IMR-90 (cell line): ENCODE measurements around the gene PBX4. TPM values are rescaled to one million over a fixed set of nuclear protein-coding genes. Genes with fewer than 3 reads are reported as not detected.

Experiments used
- ATAC-seq: fragments of 200-7000 bp; cut with Tn5 transposase; 2 replicates; pipeline ENCODE4 v1.9.1; 2020; ENCODE audit warnings: low read depth, mild to moderate bottlenecking, moderate library complexity
- BruUV-seq: library from RNA; stranded (reverse); fragments of 400-500 nt; replicated peaks from 2 replicates; lab custom pipeline; 2021; lab: Mats Ljungman, UMichigan
- CTCF ChIA-PET: fragments of 300-600 bp; formaldehyde crosslinking; extraction: SDS; loops from one replicate; lab custom pipeline; 2021; ENCODE audit warnings: antibody characterized with exemption; lab: Yijun Ruan, JAX
- POLR2A ChIA-PET: fragments of 300-600 bp; sonication (Branson Sonifier 250); formaldehyde crosslinking; loops from one replicate; lab custom pipeline; 2022; ENCODE audit warnings: antibody characterized with exemption; ENCODE audit not compliant: unreplicated experiment; lab: Charles Lee
- DNase-seq: peaks from one replicate; pipeline ENCODE4 v3.0.0; 2013
- H2AFZ ChIP-seq: replicated peaks from 2 replicates; pipeline ENCODE3; 2013; ENCODE audit warnings: low read length, mild to moderate bottlenecking; ENCODE audit not compliant: poor library complexity
- H2AK5ac ChIP-seq: 2 replicates; pipeline ENCODE4 v1.6.1; 2013; ENCODE audit warnings: low read depth, low read length, inconsistent platforms
- H2AK9ac ChIP-seq: replicated peaks from 2 replicates; pipeline ENCODE3; 2013; ENCODE audit warnings: mild to moderate bottlenecking, low read depth, low read length, moderate library complexity; ENCODE audit not compliant: poor library complexity
- H2BK120ac ChIP-seq: 2 replicates; pipeline ENCODE4 v1.6.1; 2013; ENCODE audit warnings: low read depth, low read length, inconsistent platforms
- H2BK15ac ChIP-seq: 3 replicates; pipeline ENCODE4 v1.6.1; 2013; ENCODE audit warnings: low read depth, low read length, inconsistent platforms
- H2BK20ac ChIP-seq: 2 replicates; pipeline ENCODE4 v1.6.1; 2013; ENCODE audit warnings: low read depth, mild to moderate bottlenecking, inconsistent platforms, low read length, moderate library complexity
- H2BK5ac ChIP-seq: 2 replicates; pipeline ENCODE4 v1.6.1; 2013; ENCODE audit warnings: mild to moderate bottlenecking, low read depth, low read length, inconsistent platforms; ENCODE audit not compliant: poor library complexity, severe bottlenecking
- H3K14ac ChIP-seq: replicated peaks from 2 replicates; pipeline ENCODE4 v1.6.1; 2013; ENCODE audit warnings: low read depth, low read length, inconsistent platforms
- H3K18ac ChIP-seq: 2 replicates; pipeline ENCODE4 v1.6.1; 2013; ENCODE audit warnings: low read depth, low read length, control low read depth
- H3K23ac ChIP-seq: 2 replicates; pipeline ENCODE4 v1.6.1; 2013; ENCODE audit warnings: low read depth, low read length, inconsistent platforms
- H3K27ac ChIP-seq: 2 replicates; pipeline ENCODE4 v1.5.1; 2013; ENCODE audit warnings: mild to moderate bottlenecking, control low read depth, low read length; ENCODE audit not compliant: insufficient read depth
- H3K27me3 ChIP-seq: 2 replicates; pipeline ENCODE4 v1.6.1; 2013; ENCODE audit warnings: low read length; ENCODE audit not compliant: control insufficient read depth, insufficient read depth
- H3K36me3 ChIP-seq: 2 replicates; pipeline ENCODE4 v1.6.1; 2013; ENCODE audit warnings: low read length, mixed read lengths; ENCODE audit not compliant: control insufficient read depth, insufficient read depth
- H3K4ac ChIP-seq: 2 replicates; pipeline ENCODE4 v1.6.1; 2013; ENCODE audit warnings: low read depth, low read length, inconsistent platforms
- H3K4me1 ChIP-seq: 2 replicates; pipeline ENCODE4 v1.6.1; 2013; ENCODE audit warnings: low read length, mixed read lengths; ENCODE audit not compliant: control insufficient read depth, insufficient read depth
- H3K4me2 ChIP-seq: 2 replicates; pipeline ENCODE4 v1.6.1; 2013; ENCODE audit warnings: low read depth, mild to moderate bottlenecking, control low read depth, low read length, moderate library complexity
- H3K4me3 ChIP-seq: 2 replicates; pipeline ENCODE4 v1.5.1; 2013; ENCODE audit warnings: low read depth, mild to moderate bottlenecking, control low read depth, low read length, moderate library complexity; ENCODE audit not compliant: insufficient read depth
- H3K56ac ChIP-seq: 2 replicates; pipeline ENCODE4 v1.6.1; 2013; ENCODE audit warnings: low read length, inconsistent platforms; ENCODE audit not compliant: insufficient read depth; ENCODE audit errors: extremely low read depth
- H3K79me1 ChIP-seq, 2 experiments: 2 replicates each; pipeline ENCODE4 v1.6.1; 2013; ENCODE audit warnings: low read length in 2 of 2, inconsistent platforms in 1 of 2, low read depth in 1 of 2
- H3K9ac ChIP-seq: 2 replicates; pipeline ENCODE4 v1.6.1; 2013; ENCODE audit warnings: low read depth, low read length, control low read depth
- H3K9me1 ChIP-seq: 2 replicates; pipeline ENCODE4 v1.6.1; 2013; ENCODE audit warnings: low read length, inconsistent platforms; ENCODE audit not compliant: insufficient read depth
- H3K9me3 ChIP-seq: 2 replicates; pipeline ENCODE4 v1.6.1; 2013; ENCODE audit warnings: low read length; ENCODE audit not compliant: control insufficient read depth, insufficient read depth
- H4K20me1 ChIP-seq: 2 replicates; pipeline ENCODE4 v1.6.1; 2013; ENCODE audit warnings: low read length, inconsistent platforms; ENCODE audit not compliant: insufficient read depth
- H4K5ac ChIP-seq: 2 replicates; pipeline ENCODE4 v1.6.1; 2013; ENCODE audit warnings: mild to moderate bottlenecking, low read depth, low read length, control low read depth
- H4K8ac ChIP-seq, 2 experiments: 2 replicates each; pipeline ENCODE4 v1.6.1; 2013; ENCODE audit warnings: low read depth in 2 of 2, low read length in 2 of 2, control low read depth in 1 of 2, inconsistent platforms in 1 of 2
- H4K91ac ChIP-seq: 2 replicates; pipeline ENCODE4 v1.6.1; 2013; ENCODE audit warnings: low read depth, low read length, inconsistent platforms; ENCODE audit not compliant: insufficient read depth
- BHLHE40 ChIP-seq: fragments of 150-350 bp; IDR thresholded peaks from 2 replicates; pipeline ENCODE4 v1.6.1; 2016; ENCODE audit warnings: mild to moderate bottlenecking, low read depth, low read length
- CHD1 ChIP-seq: IDR thresholded peaks from 2 replicates; pipeline ENCODE4 v1.6.1; 2012; ENCODE audit warnings: low read depth, low read length, improper control_type of control experiment
- POLR2A ChIP-seq: IDR thresholded peaks from 2 replicates; pipeline ENCODE4 v1.6.1; 2012; ENCODE audit warnings: mild to moderate bottlenecking, low read depth, low read length
- SMC3 ChIP-seq: fragments of 150-350 bp; IDR thresholded peaks from 2 replicates; pipeline ENCODE4 v1.6.1; 2016; ENCODE audit warnings: low read depth, mild to moderate bottlenecking, antibody characterized with exemption, low read length, moderate library complexity
- WGBS, 2 experiments: methylation state at CpG; one replicate each; pipeline versions ENCODE4 v1.1.5 to v1.1.7; 2013; ENCODE audit warnings: missing lambda C conversion rate in 2 of 2; ENCODE audit not compliant: insufficient read length in 1 of 2; ENCODE audit errors: extremely low coverage in 2 of 2; 5-methylcytosine and 5-hydroxymethylcytosine counted together
- dilution Hi-C: fragments of 300-500 bp; cut with HindIII; formaldehyde crosslinking; loops from one replicate; pipeline ENCODE4 v1.14.3; 2018; ENCODE audit warnings: low sequenced_read_pairs; ENCODE audit not compliant: unreplicated experiment
- in situ Hi-C: fragments of 300-500 bp; cut with MboI; formaldehyde crosslinking; loops from 3 replicates; pipeline ENCODE4 v1.14.3; 2019; ENCODE audit warnings: low sequenced_read_pairs, inconsistent platforms, mixed read lengths
- intact Hi-C: fragments of 100-400 bp; cut with micrococcal nuclease; formaldehyde crosslinking; loops from 2 replicates; pipeline ENCODE4 v1.10.0; 2022
- polyA plus RNA-seq, 3 experiments: library from polyadenylated mRNA; depleted of rRNA; stranded (reverse); fragments of >200 nt; gene quantifications; 2 replicates each; pipeline ENCODE4 v1.2.3, GENCODE V29; 2012; ENCODE audit warnings: low replicate concordance in 1 of 3
- total RNA-seq: library from RNA; depleted of rRNA; stranded (reverse); fragments of >200 nt; gene quantifications from 2 replicates; pipeline ENCODE4 v1.2.3, GENCODE V29; 2012

The PBX4 gene
- total and polyA plus RNA-seq, 2 of the 4 experiments (the other 2 are of a cell fraction), result 0.90 to 2.9 TPM

- no peak overlapping the region for H2BK120ac ChIP-seq
- H3K36me3 ChIP-seq, result peaks cover 13% of the 10 kb centered on the region
- no peak overlapping the region for H2AK9ac ChIP-seq
- ChIA-PET POLR2A (no interaction called here), CTCF (interaction anchor here (0.6 kb wide), 1 partner anchor 12 kb away, joined by 4 read pairs; no protein-coding TSS in a partner anchor)
- no peak overlapping the region for H3K23ac ChIP-seq
- no peaks in the 10 kb centered on the region for H3K79me1 ChIP-seq
- H3K27me3 ChIP-seq, result no peaks in the 10 kb centered on the region; the same call in 1 of the 2 replicates
- no peak overlapping the region for H2BK20ac ChIP-seq
- no peak for TF ChIP-seq BHLHE40
- no peak for TF ChIP-seq CHD1
- TF ChIP-seq POLR2A, result no peak
- TF ChIP-seq SMC3, result no peak
- in situ Hi-C loops, result loop anchor here (25.0 kb wide), 1 partner anchor 239 kb away; no protein-coding TSS in a partner anchor
- H3K4ac ChIP-seq, result no peak overlapping the region
- DNase-seq (no peak), ATAC-seq (no peak)
- H4K20me1 ChIP-seq, result no peaks in the 10 kb centered on the region
- H3K4me3 ChIP-seq, result no peak overlapping the region
- H3K9me1 ChIP-seq, result peaks cover 3% of the 10 kb centered on the region; the same call in 1 of the 2 replicates
- H2AFZ ChIP-seq, result peak overlapping the region; percentile 23
- intact Hi-C loops, result no loop called here
- 92% methylated on average over 33 of the region's 48 CpGs; no CpG with 5 or more reads in 1 of the 2 experiments for WGBS, 2 experiments
- H3K18ac ChIP-seq, result no peak overlapping the region
- no peak overlapping the region for H3K27ac ChIP-seq
- H3K4me2 ChIP-seq, result no peak overlapping the region
- H3K9ac ChIP-seq, result no peak overlapping the region
- no peak overlapping the region for H3K56ac ChIP-seq
- BruUV-seq, result no TSS peak
- dilution Hi-C loops, result no loop called here
- no peak overlapping the region for H4K8ac ChIP-seq
- H2AK5ac ChIP-seq, result no peak overlapping the region
- H2BK5ac ChIP-seq, result no peak overlapping the region
- H3K9me3 ChIP-seq, result no peaks in the 10 kb centered on the region
- H2BK15ac ChIP-seq, result no peak overlapping the region
- no peak overlapping the region for H4K5ac ChIP-seq
- no peak overlapping the region for H4K91ac ChIP-seq
- H3K14ac ChIP-seq, result no peak overlapping the region
- no peaks in the 10 kb centered on the region for H3K4me1 ChIP-seq
These were observed 8.3 kb upstream of the PBX4 start for GRCh38 chr19:19626516-19627472.
